HG02840 (cell line): ENCODE data around the gene C4orf50.

Source experiments
- ATAC-seq: cut with Tn5 transposase; IDR thresholded peaks from one replicate; pipeline ENCODE4 v1.9.1; 2021; ENCODE audit warnings: mild to moderate bottlenecking, moderate library complexity, moderate number of reproducible peaks; ENCODE audit not compliant: unreplicated experiment, low FRiP score

C4orf50 gene

DNA sequence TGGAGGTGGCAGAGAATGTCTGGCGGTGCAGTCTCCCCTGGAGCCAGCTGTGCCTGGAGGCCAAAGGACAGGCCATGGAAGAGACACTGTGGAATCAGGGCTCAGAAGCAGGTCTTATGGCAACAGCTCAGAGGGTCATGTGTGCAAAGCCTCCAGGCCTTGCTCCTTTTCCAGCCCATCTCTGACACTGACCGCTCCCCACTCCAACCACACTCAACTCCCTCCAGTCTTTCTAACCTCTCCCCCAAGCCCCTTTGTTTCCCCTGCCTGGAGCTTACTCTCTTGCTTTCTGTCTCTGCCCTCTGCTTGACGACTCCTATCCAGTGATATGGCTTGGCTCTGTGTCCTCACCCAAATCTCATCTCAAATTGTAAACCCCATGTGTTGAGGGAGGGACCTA, 91.1 kb downstream of the C4orf50 start:
- ATAC-seq: no peak

DNA sequence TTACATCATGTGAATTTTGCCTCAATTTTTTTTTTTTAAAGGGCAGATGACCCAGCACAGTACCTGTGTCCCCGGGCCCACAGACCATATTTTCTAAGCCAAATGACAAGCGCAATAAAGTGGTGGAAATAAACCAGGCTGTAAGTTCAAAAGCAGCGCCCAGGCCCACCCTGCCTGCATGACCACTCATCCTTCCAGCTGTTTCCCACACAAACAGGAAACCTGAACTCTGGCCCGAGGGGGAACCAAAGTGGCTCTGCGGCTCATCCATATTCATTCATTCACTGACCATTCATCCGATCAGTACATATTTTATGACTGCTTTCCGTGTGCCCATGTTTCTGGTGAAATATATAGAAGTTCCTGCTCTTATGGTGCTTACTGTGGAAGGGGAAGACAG, 91.6 kb downstream of the C4orf50 start:
- ATAC-seq: no peak

DNA sequence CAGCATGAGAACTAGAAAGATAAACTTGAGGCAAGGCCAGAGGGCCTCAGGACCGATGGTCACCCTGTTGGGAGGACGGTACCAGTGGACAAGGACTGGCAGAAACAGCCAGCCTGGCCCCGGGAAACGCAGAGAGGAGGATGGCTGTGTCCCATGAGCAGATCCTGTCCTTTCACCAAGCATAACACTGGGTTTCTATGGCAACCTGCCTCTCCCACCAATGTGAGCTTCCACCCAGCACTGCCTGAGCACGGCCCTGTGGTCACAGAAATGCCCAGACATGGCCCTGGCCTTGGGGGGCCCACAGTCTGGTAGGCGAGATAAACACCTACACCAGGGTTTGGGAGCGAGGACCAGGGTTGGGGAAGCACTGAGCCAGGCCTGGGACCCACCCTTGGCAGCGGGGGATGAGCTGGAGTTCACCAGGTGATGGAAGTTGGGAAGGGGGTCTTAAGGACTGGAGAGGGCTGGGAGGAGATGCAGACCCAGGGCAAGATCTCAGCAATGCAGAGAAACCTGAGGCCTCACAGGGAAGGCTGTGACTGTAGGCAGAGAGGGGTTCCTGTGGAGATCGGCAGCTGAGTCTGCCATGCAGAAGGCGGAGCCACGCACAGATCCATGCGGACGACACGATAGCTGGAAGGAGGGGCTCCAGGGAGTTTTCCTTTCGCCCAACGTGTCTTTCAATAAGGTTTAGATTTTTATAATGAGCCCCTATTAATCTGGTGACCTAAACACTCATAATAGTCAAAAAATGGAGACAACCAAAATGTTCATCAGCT, 92.6 kb downstream of the C4orf50 start:
- no peak for ATAC-seq

DNA sequence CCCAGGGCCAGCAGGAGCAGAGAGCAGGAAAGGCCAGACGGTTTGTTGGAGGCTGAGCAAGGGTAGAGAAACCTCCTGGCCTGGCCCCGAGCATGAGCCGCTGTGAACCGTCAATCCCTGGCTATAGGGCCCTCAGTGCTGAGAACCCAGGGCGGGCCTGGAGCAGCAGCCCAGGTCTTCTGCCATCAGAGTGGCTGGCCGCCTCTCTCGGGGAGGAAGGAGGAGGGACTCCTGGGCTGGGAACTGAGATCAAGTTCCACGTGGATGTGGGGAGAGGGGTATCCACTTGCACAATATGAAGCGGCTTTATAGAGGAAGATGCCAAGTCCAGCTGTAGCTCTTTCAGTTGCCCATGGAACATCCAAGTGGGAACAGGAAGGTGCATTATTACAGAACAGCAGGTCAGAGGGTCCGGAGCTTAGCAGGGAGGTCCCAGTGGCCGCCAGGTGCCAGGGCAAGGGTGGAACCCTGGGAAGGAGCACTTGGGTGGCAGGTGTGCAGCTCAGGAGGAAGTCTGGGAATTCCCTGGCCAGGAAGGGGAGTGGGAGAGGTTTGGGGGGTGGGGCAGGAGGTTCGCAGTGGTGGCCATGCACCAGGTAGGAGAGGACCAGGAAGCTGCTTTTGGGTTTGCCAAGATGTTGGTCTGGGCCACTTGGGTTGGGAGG, 93.6 kb downstream of the C4orf50 start:
- ATAC-seq: no peak

DNA sequence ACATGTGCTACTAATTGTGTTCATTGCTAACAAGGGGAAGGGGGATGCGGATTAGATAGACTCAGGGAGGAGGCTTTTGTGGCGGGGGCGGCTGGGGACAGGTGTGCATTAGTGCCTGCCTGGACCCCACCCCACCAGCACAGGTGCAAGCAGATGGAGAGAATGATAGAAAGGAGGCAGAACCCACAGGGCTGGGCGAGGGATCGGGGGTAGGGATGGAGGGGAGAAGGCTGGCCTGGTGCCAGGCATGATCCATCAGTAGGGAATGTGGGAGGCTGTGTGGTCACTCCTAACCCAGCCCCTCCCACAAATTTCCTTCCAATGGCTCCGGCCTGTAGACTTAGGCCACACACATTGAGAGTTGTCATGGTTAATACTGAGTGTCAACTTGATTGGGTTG, 94.9 kb downstream of the C4orf50 start:
- no peak for ATAC-seq

DNA sequence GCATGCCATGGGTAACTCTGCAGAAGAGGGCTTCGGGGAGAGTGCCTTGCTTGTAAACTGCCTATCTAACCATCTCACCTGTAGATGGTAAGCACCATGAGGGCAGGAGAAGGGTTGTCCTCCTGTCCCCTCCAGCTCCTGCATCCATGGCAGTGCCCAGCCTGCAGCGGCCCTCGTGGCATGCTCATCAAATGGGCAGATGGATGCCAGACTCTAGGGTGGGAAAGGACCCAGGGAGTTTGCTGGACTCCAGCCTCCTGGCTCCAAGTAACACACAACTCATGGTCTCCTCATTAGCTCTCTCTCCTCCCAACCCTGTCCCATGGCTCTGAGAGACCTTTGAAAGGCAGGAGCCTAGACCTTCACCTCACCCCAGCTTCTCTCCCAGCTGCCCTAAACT, 95.7 kb downstream of the C4orf50 start:
- ATAC-seq: no peak

DNA sequence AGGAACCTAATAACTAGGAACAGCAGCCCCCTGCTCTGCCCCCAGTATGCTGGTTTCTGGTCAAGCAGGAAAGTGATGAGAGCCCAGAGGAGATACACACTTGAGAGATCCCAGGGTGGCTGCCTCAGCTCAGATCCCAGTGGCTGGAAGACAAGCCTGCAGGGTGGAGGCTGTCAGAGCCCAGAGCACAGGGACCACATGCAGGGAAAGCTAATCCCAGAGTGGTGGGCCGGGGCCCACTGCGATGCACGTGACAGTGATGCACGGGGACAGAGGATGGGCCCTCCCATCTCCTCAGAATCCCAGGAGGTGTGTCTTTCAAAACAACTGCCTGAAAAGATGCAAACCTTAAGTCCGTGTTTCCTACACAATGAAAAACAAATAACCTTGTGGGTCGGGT, 96.2 kb downstream of the C4orf50 start:
- ATAC-seq: no peak

DNA sequence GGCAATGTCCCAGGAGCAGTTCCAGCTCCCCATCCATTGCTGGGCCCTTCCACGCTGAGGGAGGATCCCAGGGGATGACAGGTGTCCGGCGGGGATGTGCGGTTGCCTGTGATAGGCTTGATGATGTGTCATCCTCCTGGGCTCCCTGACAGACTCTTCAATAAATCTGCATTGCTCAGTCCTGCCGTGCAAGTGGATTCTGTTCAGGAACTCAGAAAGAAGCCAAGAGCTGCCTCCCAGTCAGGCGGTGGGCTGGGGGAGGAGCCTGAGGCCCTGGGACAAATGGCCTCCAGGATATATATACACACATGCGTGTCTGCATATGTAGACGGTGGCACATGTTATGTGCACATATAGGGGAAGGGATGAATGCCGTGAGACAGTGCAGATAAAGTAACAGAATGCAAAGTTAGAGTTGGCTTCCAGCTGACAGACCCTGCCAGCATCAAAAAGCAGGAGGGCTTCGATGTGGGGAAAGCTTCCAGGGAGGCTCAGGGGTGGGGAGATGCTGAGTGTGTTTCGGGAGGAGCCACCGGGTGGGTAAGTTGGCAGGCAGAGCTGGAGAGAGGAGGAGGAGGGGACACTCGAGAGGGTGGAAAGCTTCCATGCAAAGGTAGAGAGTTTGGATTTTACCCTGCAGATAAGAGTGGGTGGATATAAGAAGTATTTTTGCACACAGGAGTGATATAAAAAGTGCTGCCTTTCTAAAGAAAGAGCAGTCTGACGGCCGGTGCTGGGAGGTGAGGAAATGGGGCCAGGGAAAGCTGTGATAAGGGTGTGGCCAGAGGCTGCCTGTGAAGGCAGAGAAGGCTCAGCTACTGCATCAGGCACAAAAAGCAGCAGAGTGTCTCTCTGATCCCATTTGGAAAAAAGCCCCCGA, 96.9 kb downstream of the C4orf50 start:
- ATAC-seq: no peak

DNA sequence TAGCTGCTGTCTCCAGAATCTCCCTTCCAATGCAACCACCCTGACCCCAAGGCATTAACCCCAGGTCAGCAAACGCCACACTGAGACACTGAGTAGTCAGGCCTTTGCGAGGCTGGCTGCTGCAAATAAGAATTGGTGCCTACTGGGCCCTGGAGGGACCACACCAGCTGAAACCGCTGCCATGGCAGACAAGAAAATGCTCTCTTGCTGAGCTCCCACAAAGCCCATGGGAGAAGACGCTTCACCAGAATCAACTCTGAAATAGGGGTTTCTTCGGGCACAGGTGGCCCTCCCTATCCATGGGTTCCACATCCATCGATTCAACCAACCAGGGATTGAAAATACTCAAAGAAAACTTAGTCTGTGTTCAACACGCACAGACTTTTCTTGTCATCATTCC, 98.7 kb downstream of the C4orf50 start:
- no peak for ATAC-seq

DNA sequence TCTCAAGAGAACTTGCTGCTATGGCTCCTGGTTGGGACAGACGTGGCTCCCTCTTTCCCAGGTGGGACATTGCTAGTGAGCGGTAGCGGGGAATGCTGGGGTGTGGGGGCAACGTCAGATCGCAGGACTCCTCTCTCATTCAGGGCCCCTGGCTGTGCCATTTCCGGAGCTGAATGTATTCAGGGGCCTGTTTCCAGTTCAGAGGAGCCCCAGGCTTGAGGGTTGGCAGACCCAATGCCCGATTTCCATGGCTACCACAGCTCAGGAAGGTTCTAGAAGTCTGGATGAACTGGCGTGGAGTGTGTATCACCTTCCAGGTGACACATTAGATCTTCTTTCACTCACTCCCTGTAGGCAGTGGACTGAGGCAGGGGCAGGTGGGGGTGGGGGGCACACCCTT, 99.2 kb downstream of the C4orf50 start:
- ATAC-seq: no peak

DNA sequence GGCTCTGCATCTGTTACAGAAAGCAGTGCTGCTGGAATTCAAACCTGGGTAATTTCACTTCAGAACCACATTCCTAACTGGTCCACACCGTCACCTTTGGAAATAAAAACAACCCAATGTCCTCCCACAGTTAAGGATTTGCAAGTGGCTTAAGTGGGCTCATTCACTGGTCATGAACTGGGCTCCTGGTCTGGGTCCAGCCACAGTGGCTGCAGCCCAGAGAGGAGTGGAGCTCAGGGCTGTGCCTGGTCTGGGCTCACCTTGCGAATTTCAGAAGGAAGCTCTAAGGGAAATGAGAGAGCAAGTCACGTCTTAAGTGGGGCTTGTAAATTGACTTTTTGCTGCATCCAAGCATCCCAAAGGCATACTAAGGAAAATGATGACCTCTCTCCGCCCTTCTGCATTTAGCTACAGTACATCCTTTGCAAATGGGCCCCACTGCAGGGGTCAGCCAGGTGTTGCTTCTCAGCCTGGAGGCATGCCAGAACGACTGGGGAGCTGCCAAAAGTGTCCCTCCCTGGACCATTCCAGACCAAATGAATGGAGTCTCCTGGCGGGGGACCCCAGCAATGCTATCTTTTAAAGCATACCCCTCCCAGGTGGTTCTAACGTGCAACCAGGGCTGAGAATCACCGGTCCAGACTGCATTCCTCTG, 99.8 kb downstream of the C4orf50 start:
- no peak for ATAC-seq

DNA sequence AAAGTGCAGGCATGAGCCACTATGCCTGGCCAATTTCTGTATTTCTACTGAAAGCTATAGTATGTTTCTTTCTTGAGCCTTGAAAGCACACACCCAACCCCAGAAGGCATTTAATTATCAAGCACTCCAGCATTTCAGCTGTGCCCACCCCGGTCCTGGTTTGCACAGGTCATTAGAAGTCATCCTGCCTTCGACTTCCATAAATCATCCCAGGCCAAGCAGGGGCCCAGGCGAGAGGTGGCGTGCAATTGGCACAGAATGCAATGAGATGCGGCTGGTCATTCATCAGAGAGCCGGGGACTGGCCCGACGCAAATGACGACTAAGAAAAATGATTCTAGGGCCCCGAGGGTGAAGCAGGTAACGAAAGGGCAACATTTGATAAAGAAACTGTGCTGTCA, 100.6 kb downstream of the C4orf50 start:
- no peak for ATAC-seq

DNA sequence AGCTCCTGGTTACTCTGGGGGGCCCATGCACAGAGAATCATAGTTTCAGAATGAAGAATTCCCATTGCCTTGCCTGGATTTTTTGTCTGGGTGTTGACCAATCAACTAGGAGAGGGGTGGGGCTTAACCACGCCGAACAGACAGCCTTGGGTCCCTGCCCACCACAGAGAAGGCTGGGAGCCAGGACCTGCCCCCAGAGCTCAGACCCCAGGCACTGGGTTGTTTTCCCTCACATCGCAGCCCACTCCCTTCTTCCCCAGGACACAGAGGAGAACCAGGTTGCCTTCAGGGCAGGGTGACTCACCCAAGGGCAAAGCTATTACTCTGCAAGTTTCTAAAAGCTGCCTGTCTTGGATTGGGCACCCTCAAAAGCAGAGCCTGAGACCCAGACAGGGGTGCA, 102.0 kb downstream of the C4orf50 start:
- no peak for ATAC-seq

DNA sequence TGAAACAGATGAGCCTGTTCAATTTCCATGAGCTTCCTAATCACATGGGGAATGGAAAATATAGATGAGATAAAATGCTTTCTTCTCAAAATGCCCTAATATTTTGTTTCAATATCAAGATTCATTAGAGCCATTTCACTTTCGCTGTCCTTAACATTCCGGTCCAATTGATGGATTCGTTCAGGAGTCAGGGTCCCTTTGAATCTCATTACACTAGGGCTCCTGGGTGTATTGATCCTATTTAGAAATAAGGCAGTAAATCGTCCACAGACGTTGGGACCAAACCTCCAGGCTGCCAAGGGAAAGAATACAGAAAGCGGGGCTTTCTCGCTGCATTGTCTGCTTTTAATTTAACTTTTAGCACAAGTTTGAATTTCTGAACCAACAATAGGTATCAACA, 104.8 kb downstream of the C4orf50 start:
- ATAC-seq: no peak

DNA sequence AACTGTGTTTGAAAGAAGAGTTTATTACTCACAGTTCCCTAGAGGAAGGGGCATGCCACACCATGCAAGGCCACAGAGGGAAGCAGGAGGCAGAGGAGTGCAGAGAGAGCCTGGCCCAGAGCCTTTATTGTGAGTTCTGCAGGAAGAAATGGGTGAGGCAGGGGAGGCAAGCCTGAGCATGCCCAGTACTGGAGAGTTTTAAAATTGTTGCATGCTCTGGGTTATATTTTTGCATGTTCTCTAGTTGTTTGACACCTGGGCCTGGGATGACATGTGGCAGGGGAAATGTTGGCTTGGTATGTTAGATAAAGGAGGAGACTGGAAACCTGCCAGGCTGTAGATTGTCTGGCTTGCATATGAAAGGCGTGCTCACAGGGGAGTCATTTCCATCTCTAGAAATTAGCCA, 105.6 kb downstream of the C4orf50 start:
- ATAC-seq: no peak

DNA sequence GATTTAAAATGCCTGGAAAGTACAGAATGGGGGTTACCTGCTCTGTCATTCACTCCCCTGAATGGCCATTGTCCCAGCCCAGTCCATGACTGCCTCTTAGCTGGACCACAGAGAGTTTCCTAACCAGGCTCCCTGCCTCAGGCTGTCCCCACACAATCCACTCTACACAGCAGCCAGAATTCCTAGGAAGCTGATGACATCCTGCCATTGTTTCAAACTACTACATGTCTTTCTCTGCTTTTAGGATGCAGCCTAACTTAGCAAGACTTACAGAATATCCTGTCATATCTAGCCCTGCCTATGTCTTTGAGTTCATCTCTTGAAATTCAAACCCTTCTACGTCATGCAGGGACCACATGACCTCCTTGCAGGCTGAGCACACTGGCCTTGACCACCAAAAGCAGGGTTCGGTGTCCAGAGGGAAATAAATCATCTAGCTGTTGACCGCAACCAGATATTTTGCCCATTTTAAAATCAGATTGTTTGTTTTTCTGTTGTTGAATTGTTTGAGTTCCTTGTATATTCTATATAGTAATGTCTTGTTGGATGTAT, 109.3 kb downstream of the C4orf50 start:
- ATAC-seq: no peak

DNA sequence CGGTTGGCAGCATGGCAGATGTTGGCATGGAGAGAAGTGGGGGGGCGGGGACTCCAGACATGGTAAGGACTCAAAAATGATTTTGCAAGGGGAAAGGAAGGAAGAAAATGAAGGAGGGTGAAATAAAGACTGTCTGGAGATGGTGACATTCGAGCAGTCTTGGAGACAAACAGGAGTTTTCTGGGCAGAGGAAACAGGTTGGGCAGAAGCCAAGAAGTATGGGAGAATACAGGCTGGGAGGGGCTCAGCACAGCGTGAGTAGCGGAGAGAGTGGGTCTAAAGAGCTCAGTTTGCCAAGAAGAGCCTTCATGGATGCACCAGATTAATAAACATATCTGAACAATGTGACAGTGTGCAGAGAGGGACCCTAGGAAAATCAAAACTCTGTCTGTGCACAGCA, 112.0 kb downstream of the C4orf50 start:
- ATAC-seq: no peak

DNA sequence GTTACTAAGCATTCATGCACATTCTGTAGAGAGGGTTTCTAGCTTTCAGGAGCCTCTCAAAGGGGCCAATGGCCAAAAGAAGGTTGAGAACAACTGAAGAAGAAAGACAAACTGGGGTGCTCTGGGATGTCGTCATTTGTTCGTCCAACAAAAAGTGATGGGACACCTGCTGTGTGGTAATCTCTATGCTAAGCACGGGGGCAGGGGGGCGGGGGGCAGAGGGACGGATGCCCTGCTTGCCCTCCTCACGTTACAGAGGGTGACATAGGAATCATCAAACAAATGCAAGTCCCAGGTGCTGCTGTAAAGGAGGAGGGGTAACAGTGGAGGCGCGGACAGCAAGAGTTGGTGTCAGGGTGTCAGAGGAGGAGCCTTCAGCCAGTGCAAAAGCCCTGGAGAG, 112.5 kb downstream of the C4orf50 start:
- ATAC-seq: no peak

DNA sequence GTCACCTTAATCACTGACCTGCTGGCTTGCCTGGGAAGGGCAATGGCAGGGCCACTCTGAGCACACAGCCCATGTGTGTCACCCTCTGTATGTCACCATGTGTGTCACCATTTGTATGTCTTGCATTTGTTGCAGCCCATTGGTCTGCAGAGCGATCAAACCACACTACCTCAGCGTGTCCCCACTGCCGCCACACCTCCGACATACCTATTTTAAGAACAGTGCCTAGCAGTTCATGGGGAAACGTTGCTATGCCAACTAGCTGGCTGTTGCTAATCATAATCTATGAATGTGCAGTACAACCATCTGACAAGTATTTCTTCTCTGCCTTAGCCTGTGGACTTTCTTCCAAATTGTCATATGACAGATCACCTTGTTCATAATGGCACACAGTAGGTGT, 117.4 kb downstream of the C4orf50 start:
- no peak for ATAC-seq

DNA sequence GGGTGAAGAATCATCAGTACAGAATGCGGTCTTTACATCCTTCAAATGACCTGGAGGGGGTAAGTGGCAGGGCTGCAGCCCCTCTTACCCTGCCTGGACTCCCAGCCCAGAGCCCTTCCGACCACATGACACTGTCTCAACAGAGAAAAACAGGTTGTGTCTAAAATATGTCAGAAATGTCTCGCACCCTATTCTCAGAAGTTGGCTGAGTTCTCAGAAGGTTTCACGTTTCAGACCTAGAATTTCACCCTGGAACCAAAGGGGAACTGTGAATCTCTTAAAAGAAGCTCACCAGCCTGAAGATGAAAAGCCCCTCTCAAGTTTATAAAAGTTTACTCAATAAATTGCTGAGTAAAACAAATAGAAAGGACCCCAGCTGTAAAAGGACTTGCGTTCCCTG, 118.3 kb downstream of the C4orf50 start:
- ATAC-seq: no peak

DNA sequence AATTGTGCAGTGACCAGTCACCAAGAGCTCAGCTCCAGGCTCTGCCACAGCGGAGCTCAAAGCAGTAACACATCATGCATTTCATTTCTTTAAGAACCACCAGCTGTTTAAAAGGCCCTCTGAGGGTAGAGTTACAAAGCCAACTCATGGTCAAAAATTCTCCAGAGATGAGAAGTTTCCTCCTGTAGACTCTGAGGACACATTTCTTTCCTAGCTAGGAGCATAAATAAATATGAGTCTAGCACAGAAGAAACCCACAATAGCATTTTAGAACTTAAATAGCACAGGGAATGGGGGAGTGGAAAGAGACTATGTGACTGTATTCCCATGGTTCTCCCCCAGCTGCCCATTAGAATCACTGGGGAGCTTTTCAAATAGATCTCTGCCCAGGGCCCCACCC, 118.8 kb downstream of the C4orf50 start:
- ATAC-seq: no peak
